Measurements from ENCODE around the gene GNAZ. TPM values are rescaled to one million over a fixed set of nuclear protein-coding genes. Genes with fewer than 3 reads are reported as not detected.

Gene GNAZ
- total RNA-seq, 1 donor, result 1.3 TPM

GRCh38 chr22:23126165-23127054 is 56.1 kb downstream of the GNAZ start:
- TF ChIP-seq, protein P1, sequence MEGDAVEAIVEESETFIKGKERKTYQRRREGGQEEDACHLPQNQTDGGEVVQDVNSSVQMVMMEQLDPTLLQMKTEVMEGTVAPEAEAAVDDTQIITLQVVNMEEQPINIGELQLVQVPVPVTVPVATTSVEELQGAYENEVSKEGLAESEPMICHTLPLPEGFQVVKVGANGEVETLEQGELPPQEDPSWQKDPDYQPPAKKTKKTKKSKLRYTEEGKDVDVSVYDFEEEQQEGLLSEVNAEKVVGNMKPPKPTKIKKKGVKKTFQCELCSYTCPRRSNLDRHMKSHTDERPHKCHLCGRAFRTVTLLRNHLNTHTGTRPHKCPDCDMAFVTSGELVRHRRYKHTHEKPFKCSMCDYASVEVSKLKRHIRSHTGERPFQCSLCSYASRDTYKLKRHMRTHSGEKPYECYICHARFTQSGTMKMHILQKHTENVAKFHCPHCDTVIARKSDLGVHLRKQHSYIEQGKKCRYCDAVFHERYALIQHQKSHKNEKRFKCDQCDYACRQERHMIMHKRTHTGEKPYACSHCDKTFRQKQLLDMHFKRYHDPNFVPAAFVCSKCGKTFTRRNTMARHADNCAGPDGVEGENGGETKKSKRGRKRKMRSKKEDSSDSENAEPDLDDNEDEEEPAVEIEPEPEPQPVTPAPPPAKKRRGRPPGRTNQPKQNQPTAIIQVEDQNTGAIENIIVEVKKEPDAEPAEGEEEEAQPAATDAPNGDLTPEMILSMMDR (IDR thresholded peaks at IDR 0.05; ENCODE audit: insufficient read depth, low read length), result no peak
- no peak for DNase-seq (ENCODE audit: low read depth)

GRCh38 chr22:23127055-23127756 is 56.9 kb downstream of the GNAZ start:
- TF ChIP-seq, protein P1 (IDR thresholded peaks at IDR 0.05; ENCODE audit: insufficient read depth, low read length), result no peak
- no peak for DNase-seq (ENCODE audit: low read depth)
- no peak overlapping the region for H3K4me3 ChIP-seq (ENCODE audit: low read depth, low read length)

More at GRCh38 chr22:23126165-23127054, 56.1 kb downstream of the GNAZ start:
- H3K4me3 ChIP-seq (ENCODE audit: low read depth, low read length), result no peak overlapping the region

- no peak for DNase-seq (ENCODE audit: low read depth)
- TF ChIP-seq, protein P1 (IDR thresholded peaks at IDR 0.05; ENCODE audit: insufficient read depth, low read length), result no peak
- H3K4me3 ChIP-seq (ENCODE audit: low read depth, low read length), result no peak overlapping the region
Measured at GRCh38 chr22:23127788-23128187, 57.5 kb downstream of the GNAZ start.

GRCh38 chr22:23128269-23129108 is 58.2 kb downstream of the GNAZ start:
- no peak overlapping the region for H3K4me3 ChIP-seq (ENCODE audit: low read depth, low read length)
- peak; percentile 84 for DNase-seq (ENCODE audit: low read depth)
- TF ChIP-seq, protein P1 (IDR thresholded peaks at IDR 0.05; ENCODE audit: insufficient read depth, low read length), result peak; percentile 73

GRCh38 chr22:23129149-23129548 is 58.8 kb downstream of the GNAZ start:
- TF ChIP-seq, protein P1 (IDR thresholded peaks at IDR 0.05; ENCODE audit: insufficient read depth, low read length), result no peak

GRCh38 chr22:23130697-23131096 is 60.4 kb downstream of the GNAZ start:
- TF ChIP-seq, protein P1 (IDR thresholded peaks at IDR 0.05; ENCODE audit: insufficient read depth, low read length), result no peak
- no peak overlapping the region for H3K4me3 ChIP-seq (ENCODE audit: low read depth, low read length)
- DNase-seq (ENCODE audit: low read depth), result no peak

More at GRCh38 chr22:23129149-23129548, 58.8 kb downstream of the GNAZ start:
- DNase-seq (ENCODE audit: low read depth), result no peak
- no peak overlapping the region for H3K4me3 ChIP-seq (ENCODE audit: low read depth, low read length)

All from fibroblast of the aortic adventitia (primary cell).